ENCODE data around the gene FLAD1.

FLAD1 gene

GRCh38 chr1:155037851-155038441, 54.8 kb downstream of the FLAD1 start:
- Histone ChIP-seq H3K36me3 (ENCODE audit: insufficient read depth, low read length) (no peaks in the 10 kb centered on the region), H3F3A (ENCODE audit: low read depth) (no peaks in the 10 kb centered on the region), H3K9me3 (ENCODE audit: insufficient read depth, low read depth, low read length) (no peaks in the 10 kb centered on the region), H3K79me2 (ENCODE audit: insufficient read depth, low read length) (no peaks in the 10 kb centered on the region), H4K20me1 (ENCODE audit: insufficient read depth, low read length, poor library complexity, severe bottlenecking) (no peaks in the 10 kb centered on the region), H3K27me3 (ENCODE audit: insufficient read depth, low read length, poor library complexity, severe bottlenecking) (no peaks in the 10 kb centered on the region), H3K4me3 (ENCODE audit: low read length, poor library complexity, severe bottlenecking) (no peak overlapping the region), H3K9ac (ENCODE audit: low read depth, low read length, poor library complexity, severe bottlenecking) (no peak overlapping the region), H3K4me1 (ENCODE audit: insufficient read depth, low read length, poor library complexity, severe bottlenecking) (peaks cover 7% of the 10 kb centered on the region), H3K4me2 (ENCODE audit: low read depth, low read length, poor library complexity, severe bottlenecking) (no peak overlapping the region), H3K9me2 (replicated peaks; ENCODE audit: low read depth, low read length) (no peaks in the 10 kb centered on the region), H2AFZ (ENCODE audit: low read length) (no peak overlapping the region)
- no peak for TF ChIP-seq CTCF (conservative IDR thresholded peaks at IDR 0.05; ENCODE audit: low read length)
- no peak for TF ChIP-seq EZH2phosphoT487 (IDR thresholded peaks at IDR 0.05; ENCODE audit: borderline replicate concordance)

GRCh38 chr1:155038602-155039307, 55.6 kb downstream of the FLAD1 start:
- Histone ChIP-seq H3K9me2 (replicated peaks; ENCODE audit: low read depth, low read length) (no peaks in the 10 kb centered on the region), H3K9ac (ENCODE audit: low read depth, low read length, poor library complexity, severe bottlenecking) (no peak overlapping the region), H3K4me3 (ENCODE audit: low read length, poor library complexity, severe bottlenecking) (no peak overlapping the region), H3K9me3 (ENCODE audit: insufficient read depth, low read depth, low read length) (no peaks in the 10 kb centered on the region), H4K20me1 (ENCODE audit: insufficient read depth, low read length, poor library complexity, severe bottlenecking) (no peaks in the 10 kb centered on the region), H3K36me3 (ENCODE audit: insufficient read depth, low read length) (no peaks in the 10 kb centered on the region), H3K4me2 (ENCODE audit: low read depth, low read length, poor library complexity, severe bottlenecking) (no peak overlapping the region), H3F3A (ENCODE audit: low read depth) (no peaks in the 10 kb centered on the region), H2AFZ (ENCODE audit: low read length) (0 out of 2 replicates have a peak overlapping the region, but pooled peaks have one; percentile 11), H3K79me2 (ENCODE audit: insufficient read depth, low read length) (no peaks in the 10 kb centered on the region), H3K4me1 (ENCODE audit: insufficient read depth, low read length, poor library complexity, severe bottlenecking) (peaks cover 7% of the 10 kb centered on the region), H3K27me3 (ENCODE audit: insufficient read depth, low read length, poor library complexity, severe bottlenecking) (no peaks in the 10 kb centered on the region)
- no peak for TF ChIP-seq CTCF (conservative IDR thresholded peaks at IDR 0.05; ENCODE audit: low read length)
- no peak for TF ChIP-seq EZH2phosphoT487 (IDR thresholded peaks at IDR 0.05; ENCODE audit: borderline replicate concordance)

- no peak overlapping the region for H3K4me3 ChIP-seq (ENCODE audit: low read length, poor library complexity, severe bottlenecking)
- H2AFZ ChIP-seq (ENCODE audit: low read length): 0 out of 2 replicates have a peak overlapping the region, but pooled peaks have one; percentile 11
- no peaks in the 10 kb centered on the region for H3F3A ChIP-seq (ENCODE audit: low read depth)
- H3K9me2 ChIP-seq (replicated peaks; ENCODE audit: low read depth, low read length): no peaks in the 10 kb centered on the region
- no peaks in the 10 kb centered on the region for H3K9me3 ChIP-seq (ENCODE audit: insufficient read depth, low read depth, low read length)
- H3K4me1 ChIP-seq (ENCODE audit: insufficient read depth, low read length, poor library complexity, severe bottlenecking): peaks cover 8% of the 10 kb centered on the region
- H3K27me3 ChIP-seq (ENCODE audit: insufficient read depth, low read length, poor library complexity, severe bottlenecking): no peaks in the 10 kb centered on the region
- H4K20me1 ChIP-seq (ENCODE audit: insufficient read depth, low read length, poor library complexity, severe bottlenecking): no peaks in the 10 kb centered on the region
- no peaks in the 10 kb centered on the region for H3K36me3 ChIP-seq (ENCODE audit: insufficient read depth, low read length)
- TF ChIP-seq CTCF (conservative IDR thresholded peaks at IDR 0.05; ENCODE audit: low read length): no peak
- TF ChIP-seq EZH2phosphoT487 (IDR thresholded peaks at IDR 0.05; ENCODE audit: borderline replicate concordance): no peak
- no peak overlapping the region for H3K4me2 ChIP-seq (ENCODE audit: low read depth, low read length, poor library complexity, severe bottlenecking)
- no peak overlapping the region for H3K9ac ChIP-seq (ENCODE audit: low read depth, low read length, poor library complexity, severe bottlenecking)
- no peaks in the 10 kb centered on the region for H3K79me2 ChIP-seq (ENCODE audit: insufficient read depth, low read length)
These were observed 56.1 kb downstream of the FLAD1 start for GRCh38 chr1:155039308-155039669.
